ENCODE data around the gene C16orf78.

GRCh38 chr16:49416001-49416675 is 42.5 kb downstream of the C16orf78 start:
- no peak for TF ChIP-seq EZH2 (IDR thresholded peaks at IDR 0.05; ENCODE audit: low read depth)
- TF ChIP-seq CTCF (conservative IDR thresholded peaks at IDR 0.05): no peak

All from PC-9 (cell line).